H54 (cell line): Measurements from ENCODE around the gene CSRNP2.
A peak's percentile ranks its signal among the peaks of the same experiment; 100 is the strongest.

Experiments
- DNase-seq: peaks from one replicate; pipeline ENCODE4 v3.0.0; 2011; ENCODE audit warnings: low spot score, mixed read lengths; ENCODE audit not compliant: insufficient read length
- FAIRE-seq: peaks from 3 replicates; lab custom pipeline; 2011; peaks lifted over from hg19 to GRCh38; lab: Jason Lieb, UNC
- POLR2A ChIP-seq: IDR thresholded peaks from 2 replicates; pipeline ENCODE4 v1.6.1; 2011; ENCODE audit warnings: low read depth, mild to moderate bottlenecking, low read length

CSRNP2 gene

DNA sequence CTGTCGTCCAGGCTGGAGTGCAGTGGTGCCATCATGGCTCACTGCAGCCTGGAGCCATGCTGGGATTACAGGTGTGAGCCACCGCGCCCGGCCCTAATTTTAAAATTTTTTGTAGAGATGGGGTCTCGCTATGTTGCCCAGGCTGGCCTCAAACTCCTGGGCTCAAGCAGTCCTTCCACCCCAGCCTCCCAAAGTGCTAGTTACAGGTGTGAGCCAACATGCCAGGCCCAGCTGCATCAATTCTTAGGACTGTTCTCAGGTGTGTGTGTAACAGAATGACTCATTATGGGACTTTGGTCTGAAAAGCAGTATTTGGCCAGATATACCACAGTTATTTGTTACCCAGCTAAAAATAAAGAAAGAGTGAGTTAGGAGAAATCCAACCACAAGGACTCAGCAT, 17.9 kb downstream of the CSRNP2 start:
- FAIRE-seq (no peak), DNase-seq (no peak)
- TF ChIP-seq POLR2A, result no peak

- no peak for TF ChIP-seq POLR2A
- DNase-seq (no peak), FAIRE-seq (no peak)
Observed at GRCh38 chr12:51062631-51063397, 20.6 kb downstream of the CSRNP2 start.

- FAIRE-seq, result no peak
- no peak for DNase-seq
- no peak for TF ChIP-seq POLR2A
Observed at GRCh38 chr12:51059086-51059485, 24.3 kb downstream of the CSRNP2 start.

GRCh38 chr12:51056242-51056641, 27.2 kb downstream of the CSRNP2 start:
- TF ChIP-seq POLR2A, result no peak
- FAIRE-seq (peak; percentile 81), DNase-seq (peak; percentile 64)

DNA sequence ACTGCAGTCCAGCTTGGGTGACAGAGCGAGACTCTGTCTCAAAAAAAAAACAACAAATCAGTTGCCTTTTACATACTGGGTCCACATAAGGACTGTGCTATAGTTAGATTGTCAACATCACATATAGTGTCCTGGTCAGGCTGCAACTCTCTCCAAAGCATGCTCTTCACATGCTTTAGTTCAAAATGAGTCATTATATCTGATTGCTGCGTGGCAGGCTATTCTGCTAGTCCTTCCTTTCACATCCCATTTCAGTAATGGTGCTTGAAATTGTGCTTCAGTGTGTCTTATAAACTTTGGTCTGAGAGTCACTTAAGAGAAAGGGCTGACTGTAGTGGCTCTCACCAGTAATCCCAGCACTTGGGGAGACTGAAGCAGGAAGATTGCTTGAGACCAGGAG, 28.3 kb downstream of the CSRNP2 start:
- DNase-seq (no peak), FAIRE-seq (no peak)
- TF ChIP-seq POLR2A, result no peak

- no peak for DNase-seq
- no peak for TF ChIP-seq POLR2A
- FAIRE-seq, result no peak
Observed at GRCh38 chr12:51051787-51052186, 31.6 kb downstream of the CSRNP2 start.

- DNase-seq (no peak), FAIRE-seq (no peak)
- no peak for TF ChIP-seq POLR2A
Observed at GRCh38 chr12:51049525-51049924, 33.9 kb downstream of the CSRNP2 start.

- TF ChIP-seq POLR2A, result no peak
- no peak for FAIRE-seq
- no peak for DNase-seq
Observed at GRCh38 chr12:51048661-51049251, 34.6 kb downstream of the CSRNP2 start.

- DNase-seq (peak; percentile 93), FAIRE-seq (peak; percentile 96)
- TF ChIP-seq POLR2A, result peak; percentile 47
Observed at GRCh38 chr12:51047655-51048540, 35.5 kb downstream of the CSRNP2 start, which contains the start of gene LETMD1. Gene LETMD1, plus strand, starts transcription at chr12:51048327. Its CDS starts 30 bp downstream, at chr12:51048357.

- FAIRE-seq, result no peak
Observed at GRCh38 chr12:51036279-51036678, 47.1 kb downstream of the CSRNP2 start.

DNA sequence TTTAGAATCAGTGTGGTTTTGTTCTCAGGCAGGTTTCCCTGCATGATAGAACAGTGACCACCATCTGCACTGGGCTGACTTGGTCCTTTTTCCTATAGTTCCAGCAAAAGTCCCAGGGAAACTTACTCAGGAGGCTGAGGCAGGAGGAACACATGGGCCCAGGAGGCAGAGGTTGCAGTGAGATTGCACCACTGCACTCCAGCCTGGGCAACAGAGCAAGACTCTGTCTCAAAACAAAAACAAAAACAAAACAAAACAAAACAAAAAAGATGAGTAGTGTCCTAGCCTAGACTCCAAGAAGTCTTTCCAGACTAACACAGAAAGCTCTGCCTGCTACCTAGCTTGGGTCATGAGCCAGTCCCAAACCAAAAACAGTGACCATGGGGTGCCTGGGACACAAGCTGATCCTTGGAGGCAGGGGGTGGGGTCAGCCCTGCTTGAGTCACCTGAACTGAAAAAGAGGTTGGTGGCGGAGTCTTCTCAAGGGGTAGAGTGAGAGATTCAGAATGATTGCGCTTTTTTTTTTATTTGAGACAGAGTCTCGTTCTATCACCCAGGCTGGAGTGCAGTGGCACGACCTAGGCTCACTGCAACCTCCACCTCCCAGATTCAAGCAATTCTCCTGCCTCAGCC, 49.8 kb downstream of the CSRNP2 start:
- DNase-seq (no peak), FAIRE-seq (no peak)
- TF ChIP-seq POLR2A, result no peak

More at GRCh38 chr12:51036279-51036678, 47.1 kb downstream of the CSRNP2 start:
- no peak for DNase-seq
- no peak for TF ChIP-seq POLR2A

- no peak for DNase-seq
- no peak for FAIRE-seq
- no peak for TF ChIP-seq POLR2A
Observed at GRCh38 chr12:51033048-51033447, 50.3 kb downstream of the CSRNP2 start.

DNA sequence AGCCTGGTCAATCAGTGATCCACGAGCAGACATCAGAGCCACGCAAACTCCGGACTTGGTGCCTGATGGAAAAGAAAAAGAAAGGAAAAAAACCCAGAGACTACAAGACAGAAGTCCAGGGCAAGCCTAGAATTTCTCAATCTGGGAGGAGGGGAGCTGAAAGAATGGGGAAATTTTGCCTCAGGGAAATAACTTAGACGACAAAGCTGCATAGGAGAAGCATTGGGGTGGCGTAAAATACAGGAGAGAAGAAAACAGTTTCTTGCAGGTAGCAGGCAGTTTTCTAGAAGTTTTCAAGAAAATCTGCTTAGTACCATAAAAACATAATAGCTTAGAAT, 54.6 kb downstream of the CSRNP2 start:
- no peak for FAIRE-seq
- no peak for DNase-seq
- no peak for TF ChIP-seq POLR2A
